Osteocyte (in vitro differentiated cells): Measurements from ENCODE around the gene BIN1. TPM values are rescaled to one million over a fixed set of nuclear protein-coding genes. Genes with fewer than 3 reads are reported as not detected.

Experiments used
- DNase-seq: peaks from one replicate; pipeline ENCODE4 v3.0.0; 2021; ENCODE audit warnings: mixed read lengths; ENCODE audit not compliant: unreplicated experiment; ENCODE audit errors: extremely low spot score
- H3K27ac Mint-ChIP-seq: one replicate; pipeline ENCODE4 v1.8.0; 2021; ENCODE audit warnings: mild to moderate bottlenecking, mixed read lengths; ENCODE audit not compliant: unreplicated experiment
- H3K27me3 Mint-ChIP-seq: one replicate; pipeline ENCODE4 v1.8.0; 2021; ENCODE audit warnings: mixed read lengths; ENCODE audit not compliant: unreplicated experiment
- H3K36me3 Mint-ChIP-seq: one replicate; pipeline ENCODE4 v1.8.0; 2021; ENCODE audit warnings: mixed read lengths; ENCODE audit not compliant: unreplicated experiment
- H3K4me1 Mint-ChIP-seq: one replicate; pipeline ENCODE4 v1.8.0; 2021; ENCODE audit warnings: mixed read lengths; ENCODE audit not compliant: unreplicated experiment
- H3K4me3 Mint-ChIP-seq: one replicate; pipeline ENCODE4 v1.8.0; 2021; ENCODE audit warnings: mild to moderate bottlenecking, moderate library complexity, mixed read lengths; ENCODE audit not compliant: unreplicated experiment
- H3K9me3 Mint-ChIP-seq: one replicate; pipeline ENCODE4 v1.8.0; 2021; ENCODE audit warnings: mixed read lengths; ENCODE audit not compliant: unreplicated experiment
- total RNA-seq: library from RNA; stranded (reverse); gene quantifications from 2 replicates; pipeline ENCODE4 v1.2.1, GENCODE V29; 2021
- TF ChIP-seq, protein P1 (sequence below): fragments of 200-600 bp; sonication (generic); IDR thresholded peaks from 2 replicates; pipeline ENCODE4 v1.5.0; 2021; ENCODE audit warnings: antibody characterized with exemption, mild to moderate bottlenecking, moderate library complexity

The BIN1 gene
- total RNA-seq, 1 donor from 2014 or later: 101 TPM

DNA sequence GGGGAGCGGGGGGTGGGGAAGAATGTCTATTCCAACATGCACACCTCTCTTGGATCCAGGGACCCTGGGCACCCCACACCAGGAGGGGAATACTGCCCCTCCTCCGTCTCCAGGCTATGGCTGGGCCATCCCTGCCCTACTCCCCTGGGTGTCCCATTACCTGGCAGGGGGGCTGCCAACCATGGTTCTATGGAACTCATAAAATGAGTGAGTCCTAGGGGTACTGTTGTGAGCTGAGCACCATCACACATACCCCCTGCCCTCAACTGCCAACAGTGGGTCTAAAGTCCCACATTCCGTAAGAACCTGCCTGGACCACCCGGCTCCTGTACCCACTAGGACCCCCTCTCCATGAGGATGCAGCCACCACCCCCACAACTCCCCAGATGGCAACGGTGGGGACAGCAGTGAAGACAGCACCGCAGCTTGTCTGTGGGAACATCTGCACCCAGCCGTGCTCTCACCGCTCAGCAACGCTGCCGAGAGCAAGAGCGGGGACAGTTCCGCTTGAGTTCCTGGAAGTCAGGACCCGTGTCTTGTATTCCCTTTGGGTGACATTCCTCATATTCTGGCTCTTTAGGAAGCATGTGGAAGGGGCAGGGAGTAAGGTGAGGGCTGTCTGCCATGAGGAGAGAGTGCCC, 41.5 kb downstream of the BIN1 start:
- Mint-ChIP-seq H3K9me3 (no peaks in the 10 kb centered on the region), H3K27me3 (no peaks in the 10 kb centered on the region), H3K4me1 (peaks cover 45% of the 10 kb centered on the region), H3K36me3 (peaks cover 32% of the 10 kb centered on the region), H3K4me3 (no peak overlapping the region), H3K27ac (peak overlapping the region; percentile 86)
- TF ChIP-seq, protein P1, sequence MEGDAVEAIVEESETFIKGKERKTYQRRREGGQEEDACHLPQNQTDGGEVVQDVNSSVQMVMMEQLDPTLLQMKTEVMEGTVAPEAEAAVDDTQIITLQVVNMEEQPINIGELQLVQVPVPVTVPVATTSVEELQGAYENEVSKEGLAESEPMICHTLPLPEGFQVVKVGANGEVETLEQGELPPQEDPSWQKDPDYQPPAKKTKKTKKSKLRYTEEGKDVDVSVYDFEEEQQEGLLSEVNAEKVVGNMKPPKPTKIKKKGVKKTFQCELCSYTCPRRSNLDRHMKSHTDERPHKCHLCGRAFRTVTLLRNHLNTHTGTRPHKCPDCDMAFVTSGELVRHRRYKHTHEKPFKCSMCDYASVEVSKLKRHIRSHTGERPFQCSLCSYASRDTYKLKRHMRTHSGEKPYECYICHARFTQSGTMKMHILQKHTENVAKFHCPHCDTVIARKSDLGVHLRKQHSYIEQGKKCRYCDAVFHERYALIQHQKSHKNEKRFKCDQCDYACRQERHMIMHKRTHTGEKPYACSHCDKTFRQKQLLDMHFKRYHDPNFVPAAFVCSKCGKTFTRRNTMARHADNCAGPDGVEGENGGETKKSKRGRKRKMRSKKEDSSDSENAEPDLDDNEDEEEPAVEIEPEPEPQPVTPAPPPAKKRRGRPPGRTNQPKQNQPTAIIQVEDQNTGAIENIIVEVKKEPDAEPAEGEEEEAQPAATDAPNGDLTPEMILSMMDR: no peak
- no peak for DNase-seq

GRCh38 chr2:127064642-127065250, 42.2 kb downstream of the BIN1 start:
- TF ChIP-seq, protein P1: peak; percentile 42
- peaks cover 45% of the 10 kb centered on the region for H3K4me1 Mint-ChIP-seq
- no peaks in the 10 kb centered on the region for H3K27me3 Mint-ChIP-seq
- DNase-seq: peak; percentile 96
- peaks cover 35% of the 10 kb centered on the region for H3K36me3 Mint-ChIP-seq
- H3K4me3 Mint-ChIP-seq: no peak overlapping the region
- H3K9me3 Mint-ChIP-seq: no peaks in the 10 kb centered on the region
- H3K27ac Mint-ChIP-seq: peak overlapping the region; percentile 86

DNA sequence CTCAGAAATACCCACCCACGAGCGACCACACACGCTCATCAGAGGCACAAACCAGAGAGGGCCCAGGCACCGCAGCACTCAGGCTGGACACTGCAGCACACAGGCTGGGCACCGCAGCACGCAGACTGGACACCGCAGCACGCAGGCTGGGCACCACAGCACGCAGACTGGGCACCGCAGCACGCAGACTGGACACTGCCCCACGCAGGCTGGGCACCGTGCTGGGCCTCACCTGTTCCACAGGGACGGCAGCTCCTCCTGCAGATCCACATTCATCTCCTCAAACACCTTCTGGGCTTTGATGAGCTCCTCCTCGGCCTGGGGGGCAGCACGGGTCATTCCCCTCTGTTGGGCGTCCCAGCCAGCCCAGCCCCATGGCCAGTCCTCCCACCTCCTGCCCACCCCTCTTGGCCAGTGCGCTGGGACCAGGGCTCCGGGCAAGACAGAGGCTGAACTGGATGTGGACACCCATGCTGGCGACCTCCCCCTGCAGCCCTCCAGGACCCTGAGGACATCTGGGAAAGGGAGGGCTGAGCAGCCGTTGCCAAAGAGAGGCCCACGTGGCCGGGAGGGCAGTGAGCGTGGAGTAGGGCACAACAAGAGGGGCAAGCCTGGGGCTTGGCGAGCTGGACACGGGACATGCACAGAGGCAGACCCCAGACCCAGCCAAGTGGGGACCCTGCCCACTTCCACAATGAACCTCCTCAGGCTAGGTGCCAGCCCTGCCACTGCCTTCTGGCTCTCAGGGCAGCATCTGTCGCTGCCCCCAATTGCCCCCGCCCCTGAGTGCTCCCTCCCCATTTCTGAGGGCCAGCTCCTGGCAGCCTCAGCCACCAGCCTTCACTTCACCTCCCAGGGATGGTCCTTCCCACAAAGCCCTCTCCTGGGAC, 43.0 kb downstream of the BIN1 start:
- no peaks in the 10 kb centered on the region for H3K9me3 Mint-ChIP-seq
- H3K27me3 Mint-ChIP-seq: no peaks in the 10 kb centered on the region
- no peak for DNase-seq
- peaks cover 31% of the 10 kb centered on the region for H3K36me3 Mint-ChIP-seq
- no peak overlapping the region for H3K4me3 Mint-ChIP-seq
- H3K27ac Mint-ChIP-seq: peak overlapping the region; percentile 86
- peaks cover 45% of the 10 kb centered on the region for H3K4me1 Mint-ChIP-seq
- TF ChIP-seq, protein P1: no peak

DNA sequence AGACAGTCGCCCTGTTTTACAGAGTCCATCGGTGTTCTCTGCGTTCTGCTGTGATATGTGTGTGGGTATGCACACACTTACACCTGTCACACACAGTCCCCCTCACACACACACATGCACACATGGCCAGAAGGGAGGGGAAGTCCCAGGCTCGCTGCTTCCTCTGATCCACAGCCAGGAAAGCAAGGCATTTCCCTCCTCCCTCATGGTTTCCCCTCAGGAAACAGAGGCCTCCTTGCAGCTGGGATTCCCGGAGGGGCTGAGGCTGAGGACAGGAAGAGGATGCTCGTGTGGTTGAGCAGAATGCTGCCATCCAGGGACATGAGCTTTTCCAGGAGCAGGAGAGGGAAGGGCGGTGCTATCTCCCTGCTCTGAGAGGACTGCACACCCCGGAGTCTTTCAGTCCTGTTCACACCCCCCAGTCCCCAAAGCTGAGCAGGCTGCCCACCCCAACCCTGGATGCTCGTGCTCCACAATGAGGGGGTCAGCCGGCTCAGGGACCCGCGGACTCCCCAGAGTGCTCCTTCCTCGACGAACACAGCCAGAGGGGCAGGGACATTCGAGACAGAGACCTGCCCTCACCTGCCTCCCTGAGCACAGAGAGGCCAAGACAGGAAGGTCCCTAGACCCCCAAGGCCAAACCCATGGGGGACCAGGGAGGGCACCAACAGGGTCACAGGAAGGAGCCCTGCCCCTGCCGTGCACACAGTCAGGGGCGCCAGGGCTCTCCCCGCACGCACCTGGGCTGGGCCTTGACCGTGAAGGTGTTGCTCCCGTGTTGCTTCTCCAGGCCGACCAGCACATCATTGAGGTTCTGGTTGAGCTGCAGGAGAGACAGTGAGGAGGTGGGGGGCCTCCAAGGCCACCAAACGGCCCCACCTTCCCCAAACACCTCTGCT, 45.3 kb downstream of the BIN1 start:
- Mint-ChIP-seq H3K4me1 (peaks cover 34% of the 10 kb centered on the region), H3K36me3 (peaks cover 26% of the 10 kb centered on the region), H3K4me3 (no peak overlapping the region), H3K9me3 (no peaks in the 10 kb centered on the region), H3K27me3 (no peaks in the 10 kb centered on the region), H3K27ac (peak overlapping the region; percentile 41)
- TF ChIP-seq, protein P1: no peak
- DNase-seq: no peak
